H54 (cell line): ENCODE data around the gene USH1C.

Experiments
- DNase-seq: peaks from one replicate; pipeline ENCODE4 v3.0.0; 2011; ENCODE audit warnings: low spot score, mixed read lengths; ENCODE audit not compliant: insufficient read length
- FAIRE-seq: peaks from 3 replicates; lab custom pipeline; 2011; peaks lifted over from hg19 to GRCh38; lab: Jason Lieb, UNC
- POLR2A ChIP-seq: IDR thresholded peaks from 2 replicates; pipeline ENCODE4 v1.6.1; 2011; ENCODE audit warnings: low read depth, mild to moderate bottlenecking, low read length

Gene USH1C

GRCh38 chr11:17561111-17561415 lies 16.8 kb upstream of the USH1C start:
- FAIRE-seq (no peak), DNase-seq (no peak)
- no peak for TF ChIP-seq POLR2A

GRCh38 chr11:17560281-17561110 lies 16.3 kb upstream of the USH1C start:
- DNase-seq (no peak), FAIRE-seq (no peak)
- no peak for TF ChIP-seq POLR2A

DNA sequence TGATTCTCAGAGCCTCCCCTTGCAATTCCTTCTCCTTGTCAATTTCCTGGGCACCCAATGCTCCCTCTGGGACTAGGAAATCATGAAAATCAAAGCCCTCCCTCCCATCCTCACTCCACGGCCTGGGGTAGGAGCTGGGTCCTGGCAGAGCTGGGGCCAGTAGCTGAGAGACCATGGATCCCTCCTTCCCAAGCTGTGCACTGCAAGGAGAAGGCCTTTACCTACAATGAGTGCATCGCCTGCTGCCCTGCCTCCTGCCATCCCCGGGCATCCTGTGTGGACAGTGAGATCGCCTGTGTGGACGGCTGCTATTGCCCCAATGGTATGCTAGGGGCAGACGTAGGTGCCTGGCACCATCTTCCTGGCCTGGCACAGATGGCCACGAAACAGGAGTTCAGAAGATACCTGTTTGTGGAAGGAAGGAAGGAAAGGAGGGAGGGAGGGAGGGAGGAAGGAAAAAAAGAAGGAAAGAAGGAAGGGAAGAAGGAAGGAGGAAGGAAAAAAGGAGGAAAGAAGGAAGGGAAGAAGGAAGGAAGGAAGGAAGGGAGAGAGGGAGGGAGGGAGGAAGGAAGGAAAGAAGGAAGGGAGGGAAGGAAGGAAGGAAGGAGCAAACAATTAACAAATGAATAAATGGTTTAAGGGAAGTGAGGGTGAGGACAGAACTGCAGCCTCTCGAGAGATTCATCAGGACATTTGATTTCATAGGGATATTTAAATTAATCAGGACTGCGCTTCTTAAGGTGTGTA lies 15.3 kb upstream of the USH1C start:
- no peak for FAIRE-seq
- DNase-seq: no peak
- TF ChIP-seq POLR2A: no peak

- TF ChIP-seq POLR2A: no peak
- DNase-seq (no peak), FAIRE-seq (no peak)
Observed at GRCh38 chr11:17558916-17559315, 14.7 kb upstream of the USH1C start.

DNA sequence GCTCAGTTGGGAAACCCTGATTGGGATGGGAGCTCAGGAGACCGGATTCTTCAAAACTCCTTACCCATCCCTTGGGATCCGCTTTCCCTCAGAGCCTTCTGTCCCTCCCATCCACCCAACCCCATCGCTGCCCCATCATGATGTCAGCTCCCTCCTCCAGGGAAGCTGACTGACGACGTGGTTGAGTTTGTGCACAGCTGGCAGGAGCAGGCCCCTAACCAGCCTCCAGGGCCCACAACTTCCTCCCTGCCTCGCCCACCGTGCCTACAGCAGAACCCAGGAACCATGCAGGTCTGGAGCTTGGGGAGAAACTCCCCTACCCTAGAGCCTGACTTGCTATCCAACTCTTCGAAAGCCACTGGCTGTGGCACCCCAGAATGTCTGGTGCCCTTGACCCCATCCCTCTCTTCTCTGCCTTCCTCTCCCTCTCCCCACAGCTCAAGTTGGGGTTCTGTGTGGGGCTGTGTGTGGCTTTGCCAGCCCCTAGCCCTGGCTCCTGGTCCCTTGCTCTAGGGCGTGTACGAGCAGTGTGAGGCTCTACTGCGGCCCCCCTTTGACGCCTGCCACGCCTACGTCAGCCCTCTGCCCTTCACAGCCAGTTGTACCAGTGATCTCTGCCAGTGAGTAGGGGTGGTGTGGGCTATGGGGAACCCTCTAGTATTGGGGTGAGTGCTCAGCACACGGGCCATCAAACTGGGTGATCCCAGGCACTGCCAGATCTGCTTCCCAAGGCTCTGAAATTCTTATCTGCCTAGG lies 14.0 kb upstream of the USH1C start:
- no peak for TF ChIP-seq POLR2A
- no peak for FAIRE-seq
- DNase-seq: no peak

DNA sequence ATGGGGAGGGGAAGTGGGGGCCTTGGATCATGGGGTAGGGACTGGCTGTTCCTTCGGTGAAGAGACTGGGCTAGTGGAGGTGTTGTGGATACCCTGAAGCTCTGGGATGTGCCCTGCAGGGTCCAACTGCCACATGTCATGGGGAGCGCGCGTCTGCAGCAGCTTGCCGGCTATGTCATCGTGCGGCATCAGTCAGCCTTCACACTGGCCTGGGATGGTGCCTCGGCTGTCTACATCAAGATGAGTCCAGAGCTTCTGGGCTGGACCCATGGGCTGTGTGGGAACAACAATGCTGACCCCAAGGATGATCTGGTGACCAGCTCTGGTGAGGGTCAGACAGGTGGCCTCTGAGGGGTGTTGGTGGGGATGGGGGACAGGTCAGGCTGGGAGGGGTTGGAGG lies 12.8 kb upstream of the USH1C start:
- no peak for TF ChIP-seq POLR2A
- DNase-seq (no peak), FAIRE-seq (no peak)

DNA sequence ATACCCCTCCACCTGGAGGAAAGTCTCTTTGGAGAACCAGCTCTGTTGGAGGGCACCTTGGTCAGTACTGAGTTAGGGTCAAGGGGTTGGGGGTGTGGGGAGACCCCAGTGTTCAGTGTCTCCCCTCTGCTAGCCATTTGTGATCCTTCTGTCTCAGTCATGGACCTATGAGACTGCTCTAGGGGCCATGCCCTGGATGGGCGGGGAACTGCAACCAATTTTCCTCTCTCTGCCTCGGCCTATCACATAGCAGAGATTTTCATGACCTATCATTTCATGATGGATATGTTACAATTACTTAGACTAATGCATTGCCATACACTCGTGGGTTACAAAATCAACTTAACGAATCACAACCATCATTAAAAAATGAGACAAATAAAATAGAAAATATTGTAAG lies 10.3 kb upstream of the USH1C start:
- FAIRE-seq (no peak), DNase-seq (no peak)
- TF ChIP-seq POLR2A: no peak

DNA sequence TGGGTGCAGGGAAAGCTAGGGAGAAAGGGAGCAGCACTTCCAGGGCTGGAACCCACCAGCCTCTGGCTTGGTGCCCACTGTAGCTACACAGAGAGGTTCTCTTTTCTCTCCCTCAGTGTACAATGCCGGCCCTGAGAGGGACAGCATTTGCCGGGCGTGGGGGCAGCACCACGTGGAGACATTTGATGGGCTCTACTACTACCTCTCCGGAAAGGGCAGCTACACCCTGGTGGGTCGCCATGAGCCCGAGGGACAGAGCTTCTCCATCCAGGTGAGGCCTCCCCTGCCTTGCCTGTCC lies 9.0 kb upstream of the USH1C start:
- no peak for TF ChIP-seq POLR2A
- FAIRE-seq (no peak), DNase-seq (no peak)

GRCh38 chr11:17552392-17553248 lies 8.4 kb upstream of the USH1C start:
- TF ChIP-seq POLR2A: no peak
- DNase-seq: no peak
- no peak for FAIRE-seq

- no peak for TF ChIP-seq POLR2A
- FAIRE-seq (no peak), DNase-seq (no peak)
Observed at GRCh38 chr11:17552041-17552355, 7.8 kb upstream of the USH1C start.

DNA sequence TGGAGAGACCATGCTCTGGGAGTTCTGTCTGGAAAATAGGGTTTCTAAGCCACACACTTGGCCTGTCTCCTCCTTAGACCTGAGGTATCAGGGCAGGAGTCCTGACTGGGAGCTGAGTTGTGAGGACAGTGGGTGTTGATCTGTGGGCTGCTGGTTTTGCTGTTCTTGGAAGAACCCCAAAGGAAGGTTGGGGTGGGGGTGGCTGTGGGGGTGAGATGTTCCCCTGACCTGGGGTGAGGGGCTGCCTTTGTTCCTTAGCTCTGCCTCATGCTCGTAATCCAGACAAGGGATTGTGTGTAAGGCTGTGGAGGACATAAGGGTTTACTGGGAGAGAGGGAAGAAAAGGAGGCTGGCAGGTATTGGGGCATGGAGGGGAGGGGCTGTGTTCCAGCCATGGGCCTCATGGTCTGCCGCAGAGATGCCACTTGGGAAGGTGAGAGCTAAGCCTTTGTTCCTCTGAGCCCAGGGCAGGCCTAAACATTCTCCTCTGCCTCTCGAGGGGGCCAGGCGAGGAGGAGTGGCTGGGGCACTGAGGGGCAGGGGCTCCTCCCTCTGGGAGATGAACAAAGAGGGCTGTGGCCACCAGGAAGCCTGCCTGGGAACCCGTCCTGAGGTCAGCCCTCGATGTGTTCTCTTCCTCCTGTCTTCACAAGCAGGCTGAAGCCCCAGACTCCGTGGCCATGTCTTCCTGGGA lies 7.3 kb upstream of the USH1C start:
- no peak for TF ChIP-seq POLR2A
- DNase-seq: no peak
- no peak for FAIRE-seq

DNA sequence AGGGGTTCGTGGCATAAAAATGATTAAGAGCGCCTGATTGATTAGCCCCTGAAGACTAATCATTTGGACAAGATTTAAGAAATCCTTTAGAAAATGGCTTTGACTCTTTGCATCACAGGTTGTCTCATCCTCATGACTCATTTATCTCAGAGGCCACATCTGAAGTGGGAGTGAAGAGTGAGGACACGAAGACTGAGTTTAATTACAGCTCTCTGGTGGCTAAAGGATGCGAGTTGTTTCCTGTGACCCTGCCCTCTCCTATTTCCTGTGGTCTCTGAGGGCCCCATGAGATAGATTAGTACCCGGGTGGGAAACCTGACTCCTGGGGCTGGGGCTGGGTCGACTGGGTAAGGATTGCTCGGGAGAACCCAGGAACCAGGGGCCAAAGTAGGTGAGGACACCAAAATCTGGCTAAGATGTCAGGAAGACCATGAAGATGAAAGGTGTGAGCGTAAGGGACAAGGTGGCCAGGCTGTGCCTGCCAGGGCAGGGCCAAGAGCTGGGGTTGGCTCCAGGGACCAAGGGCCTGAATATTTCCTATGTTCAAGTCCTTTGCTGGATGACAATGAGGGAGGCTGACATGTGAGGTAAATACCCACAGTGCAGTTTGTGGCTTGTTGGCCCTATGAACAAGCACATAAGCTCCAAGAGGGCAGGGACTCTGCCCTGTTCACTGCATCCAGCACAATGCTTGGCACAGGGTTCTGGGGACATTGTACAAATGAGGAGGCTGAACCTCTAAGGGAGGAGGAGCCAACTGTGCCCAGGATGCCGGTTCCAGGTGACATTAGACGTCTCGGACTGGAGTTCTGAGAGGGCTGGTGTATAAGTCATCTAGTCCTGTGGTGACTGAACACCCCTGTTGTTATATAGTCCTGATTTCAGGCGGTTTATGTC lies 6.5 kb upstream of the USH1C start:
- no peak for TF ChIP-seq POLR2A
- DNase-seq (no peak), FAIRE-seq (no peak)
